IMR-90 (cell line): ENCODE measurements around the gene ACAD10. TPM values are rescaled to one million over a fixed set of nuclear protein-coding genes. Genes with fewer than 3 reads are reported as not detected.

ENCODE experiments used
- ATAC-seq: fragments of 200-7000 bp; cut with Tn5 transposase; 2 replicates; pipeline ENCODE4 v1.9.1; 2020; ENCODE audit warnings: low read depth, mild to moderate bottlenecking, moderate library complexity
- BruUV-seq: library from RNA; stranded (reverse); fragments of 400-500 nt; replicated peaks from 2 replicates; lab custom pipeline; 2021; lab: Mats Ljungman, UMichigan
- CTCF ChIA-PET: fragments of 300-600 bp; formaldehyde crosslinking; extraction: SDS; loops from one replicate; lab custom pipeline; 2021; ENCODE audit warnings: antibody characterized with exemption; lab: Yijun Ruan, JAX
- POLR2A ChIA-PET: fragments of 300-600 bp; sonication (Branson Sonifier 250); formaldehyde crosslinking; loops from one replicate; lab custom pipeline; 2022; ENCODE audit warnings: antibody characterized with exemption; ENCODE audit not compliant: unreplicated experiment; lab: Charles Lee
- DNase-seq: peaks from one replicate; pipeline ENCODE4 v3.0.0; 2013
- H2AFZ ChIP-seq: replicated peaks from 2 replicates; pipeline ENCODE3; 2013; ENCODE audit warnings: low read length, mild to moderate bottlenecking; ENCODE audit not compliant: poor library complexity
- H2AK5ac ChIP-seq: 2 replicates; pipeline ENCODE4 v1.6.1; 2013; ENCODE audit warnings: low read depth, low read length, inconsistent platforms
- H2AK9ac ChIP-seq: replicated peaks from 2 replicates; pipeline ENCODE3; 2013; ENCODE audit warnings: mild to moderate bottlenecking, low read depth, low read length, moderate library complexity; ENCODE audit not compliant: poor library complexity
- H2BK120ac ChIP-seq: 2 replicates; pipeline ENCODE4 v1.6.1; 2013; ENCODE audit warnings: low read depth, low read length, inconsistent platforms
- H2BK15ac ChIP-seq: 3 replicates; pipeline ENCODE4 v1.6.1; 2013; ENCODE audit warnings: low read depth, low read length, inconsistent platforms
- H2BK20ac ChIP-seq: 2 replicates; pipeline ENCODE4 v1.6.1; 2013; ENCODE audit warnings: low read depth, mild to moderate bottlenecking, inconsistent platforms, low read length, moderate library complexity
- H2BK5ac ChIP-seq: 2 replicates; pipeline ENCODE4 v1.6.1; 2013; ENCODE audit warnings: mild to moderate bottlenecking, low read depth, low read length, inconsistent platforms; ENCODE audit not compliant: poor library complexity, severe bottlenecking
- H3K14ac ChIP-seq: replicated peaks from 2 replicates; pipeline ENCODE4 v1.6.1; 2013; ENCODE audit warnings: low read depth, low read length, inconsistent platforms
- H3K18ac ChIP-seq: 2 replicates; pipeline ENCODE4 v1.6.1; 2013; ENCODE audit warnings: low read depth, low read length, control low read depth
- H3K23ac ChIP-seq: 2 replicates; pipeline ENCODE4 v1.6.1; 2013; ENCODE audit warnings: low read depth, low read length, inconsistent platforms
- H3K27ac ChIP-seq: 2 replicates; pipeline ENCODE4 v1.5.1; 2013; ENCODE audit warnings: mild to moderate bottlenecking, control low read depth, low read length; ENCODE audit not compliant: insufficient read depth
- H3K27me3 ChIP-seq: 2 replicates; pipeline ENCODE4 v1.6.1; 2013; ENCODE audit warnings: low read length; ENCODE audit not compliant: control insufficient read depth, insufficient read depth
- H3K36me3 ChIP-seq: 2 replicates; pipeline ENCODE4 v1.6.1; 2013; ENCODE audit warnings: low read length, mixed read lengths; ENCODE audit not compliant: control insufficient read depth, insufficient read depth
- H3K4ac ChIP-seq: 2 replicates; pipeline ENCODE4 v1.6.1; 2013; ENCODE audit warnings: low read depth, low read length, inconsistent platforms
- H3K4me1 ChIP-seq: 2 replicates; pipeline ENCODE4 v1.6.1; 2013; ENCODE audit warnings: low read length, mixed read lengths; ENCODE audit not compliant: control insufficient read depth, insufficient read depth
- H3K4me2 ChIP-seq: 2 replicates; pipeline ENCODE4 v1.6.1; 2013; ENCODE audit warnings: low read depth, mild to moderate bottlenecking, control low read depth, low read length, moderate library complexity
- H3K4me3 ChIP-seq: 2 replicates; pipeline ENCODE4 v1.5.1; 2013; ENCODE audit warnings: low read depth, mild to moderate bottlenecking, control low read depth, low read length, moderate library complexity; ENCODE audit not compliant: insufficient read depth
- H3K56ac ChIP-seq: 2 replicates; pipeline ENCODE4 v1.6.1; 2013; ENCODE audit warnings: low read length, inconsistent platforms; ENCODE audit not compliant: insufficient read depth; ENCODE audit errors: extremely low read depth
- H3K79me1 ChIP-seq, 2 experiments: 2 replicates each; pipeline ENCODE4 v1.6.1; 2013; ENCODE audit warnings: low read length in 2 of 2, inconsistent platforms in 1 of 2, low read depth in 1 of 2
- H3K9ac ChIP-seq: 2 replicates; pipeline ENCODE4 v1.6.1; 2013; ENCODE audit warnings: low read depth, low read length, control low read depth
- H3K9me1 ChIP-seq: 2 replicates; pipeline ENCODE4 v1.6.1; 2013; ENCODE audit warnings: low read length, inconsistent platforms; ENCODE audit not compliant: insufficient read depth
- H3K9me3 ChIP-seq: 2 replicates; pipeline ENCODE4 v1.6.1; 2013; ENCODE audit warnings: low read length; ENCODE audit not compliant: control insufficient read depth, insufficient read depth
- H4K20me1 ChIP-seq: 2 replicates; pipeline ENCODE4 v1.6.1; 2013; ENCODE audit warnings: low read length, inconsistent platforms; ENCODE audit not compliant: insufficient read depth
- H4K5ac ChIP-seq: 2 replicates; pipeline ENCODE4 v1.6.1; 2013; ENCODE audit warnings: mild to moderate bottlenecking, low read depth, low read length, control low read depth
- H4K8ac ChIP-seq, 2 experiments: 2 replicates each; pipeline ENCODE4 v1.6.1; 2013; ENCODE audit warnings: low read depth in 2 of 2, low read length in 2 of 2, control low read depth in 1 of 2, inconsistent platforms in 1 of 2
- H4K91ac ChIP-seq: 2 replicates; pipeline ENCODE4 v1.6.1; 2013; ENCODE audit warnings: low read depth, low read length, inconsistent platforms; ENCODE audit not compliant: insufficient read depth
- BHLHE40 ChIP-seq: fragments of 150-350 bp; IDR thresholded peaks from 2 replicates; pipeline ENCODE4 v1.6.1; 2016; ENCODE audit warnings: mild to moderate bottlenecking, low read depth, low read length
- CEBPB ChIP-seq: IDR thresholded peaks from 2 replicates; pipeline ENCODE4 v1.6.1; 2012; ENCODE audit warnings: low read depth, low read length, improper control_type of control experiment
- CHD1 ChIP-seq: IDR thresholded peaks from 2 replicates; pipeline ENCODE4 v1.6.1; 2012; ENCODE audit warnings: low read depth, low read length, improper control_type of control experiment
- CTCF ChIP-seq: conservative IDR thresholded peaks from 2 replicates; pipeline ENCODE4 v1.5.1; 2012; ENCODE audit warnings: mild to moderate bottlenecking, low read depth, low read length, improper control_type of control experiment
- ELK1 ChIP-seq: fragments of 150-350 bp; IDR thresholded peaks from 2 replicates; pipeline ENCODE4 v1.6.1; 2016; ENCODE audit warnings: low read depth, mild to moderate bottlenecking, low read length, moderate library complexity, borderline replicate concordance
- FOS ChIP-seq: fragments of 150-350 bp; IDR thresholded peaks from 2 replicates; pipeline ENCODE4 v1.6.1; 2016; ENCODE audit warnings: low read depth, low read length
- MAFK ChIP-seq: IDR thresholded peaks from 2 replicates; pipeline ENCODE4 v1.6.1; 2012; ENCODE audit warnings: low read depth, low read length, improper control_type of control experiment
- MAZ ChIP-seq: IDR thresholded peaks from 2 replicates; pipeline ENCODE4 v1.6.1; 2012; ENCODE audit warnings: low read depth, mild to moderate bottlenecking, low read length, improper control_type of control experiment, moderate library complexity, borderline replicate concordance
- MXI1 ChIP-seq: IDR thresholded peaks from 2 replicates; pipeline ENCODE4 v1.6.1; 2012; ENCODE audit warnings: low read depth, mild to moderate bottlenecking, low read length, moderate library complexity, borderline replicate concordance
- NFE2L2 ChIP-seq: fragments of 150-350 bp; IDR thresholded peaks from 2 replicates; pipeline ENCODE4 v1.6.1; 2016; ENCODE audit warnings: low read depth, mild to moderate bottlenecking, low read length
- POLR2A ChIP-seq: IDR thresholded peaks from 2 replicates; pipeline ENCODE4 v1.6.1; 2012; ENCODE audit warnings: mild to moderate bottlenecking, low read depth, low read length
- RAD21 ChIP-seq: IDR thresholded peaks from 2 replicates; pipeline ENCODE4 v1.6.1; 2012; ENCODE audit warnings: low read length, improper control_type of control experiment
- RCOR1 ChIP-seq: IDR thresholded peaks from 2 replicates; pipeline ENCODE4 v1.6.1; 2012; ENCODE audit warnings: mild to moderate bottlenecking, low read length, improper control_type of control experiment; ENCODE audit not compliant: insufficient replicate concordance
- RFX5 ChIP-seq: IDR thresholded peaks from 2 replicates; pipeline ENCODE4 v1.8.0; 2012; ENCODE audit warnings: low read depth, mild to moderate bottlenecking, low read length, moderate library complexity
- SMC3 ChIP-seq: fragments of 150-350 bp; IDR thresholded peaks from 2 replicates; pipeline ENCODE4 v1.6.1; 2016; ENCODE audit warnings: low read depth, mild to moderate bottlenecking, antibody characterized with exemption, low read length, moderate library complexity
- USF2 ChIP-seq: fragments of 150-350 bp; IDR thresholded peaks from 2 replicates; pipeline ENCODE4 v1.6.1; 2017; ENCODE audit warnings: mild to moderate bottlenecking, antibody characterized with exemption, low read length, low read depth
- WGBS, 2 experiments: methylation state at CpG; one replicate each; pipeline versions ENCODE4 v1.1.5 to v1.1.7; 2013; ENCODE audit warnings: missing lambda C conversion rate in 2 of 2; ENCODE audit not compliant: insufficient read length in 1 of 2; ENCODE audit errors: extremely low coverage in 2 of 2; 5-methylcytosine and 5-hydroxymethylcytosine counted together
- dilution Hi-C: fragments of 300-500 bp; cut with HindIII; formaldehyde crosslinking; loops from one replicate; pipeline ENCODE4 v1.14.3; 2018; ENCODE audit warnings: low sequenced_read_pairs; ENCODE audit not compliant: unreplicated experiment
- in situ Hi-C: fragments of 300-500 bp; cut with MboI; formaldehyde crosslinking; loops from 3 replicates; pipeline ENCODE4 v1.14.3; 2019; ENCODE audit warnings: low sequenced_read_pairs, inconsistent platforms, mixed read lengths
- intact Hi-C: fragments of 100-400 bp; cut with micrococcal nuclease; formaldehyde crosslinking; loops from 2 replicates; pipeline ENCODE4 v1.10.0; 2022
- polyA plus RNA-seq, 3 experiments: library from polyadenylated mRNA; depleted of rRNA; stranded (reverse); fragments of >200 nt; gene quantifications; 2 replicates each; pipeline ENCODE4 v1.2.3, GENCODE V29; 2012; ENCODE audit warnings: low replicate concordance in 1 of 3
- total RNA-seq: library from RNA; depleted of rRNA; stranded (reverse); fragments of >200 nt; gene quantifications from 2 replicates; pipeline ENCODE4 v1.2.3, GENCODE V29; 2012

Gene ACAD10
- total and polyA plus RNA-seq, 2 of the 4 experiments (the other 2 are of a cell fraction) = 12.4 to 21.0 TPM

- Histone ChIP-seq H3K14ac (no peak overlapping the region), H3K27me3 (no peaks in the 10 kb centered on the region), H2BK15ac (no peak overlapping the region), H3K4me2 (no peak overlapping the region), H2AK9ac (no peak overlapping the region), H4K91ac (no peak overlapping the region), H2BK120ac (no peak overlapping the region), H3K23ac (no peak overlapping the region), H3K9me3 (no peaks in the 10 kb centered on the region), H3K9ac (no peak overlapping the region), H2AFZ (no peak overlapping the region), H4K5ac (no peak overlapping the region), H4K8ac (no peak overlapping the region), H3K4ac (no peak overlapping the region), H3K4me3 (no peak overlapping the region), H3K36me3 (peaks cover 32% of the 10 kb centered on the region), H3K4me1 (no peaks in the 10 kb centered on the region; the same call in 1 of the 2 replicates), H2AK5ac (no peak overlapping the region), H3K9me1 (peaks cover 4% of the 10 kb centered on the region), H3K56ac (no peak overlapping the region), H2BK5ac (no peak overlapping the region), H4K20me1 (no peaks in the 10 kb centered on the region; the same call in none of the 2 replicates), H3K79me1 (peaks cover 8 to 26% of the 10 kb centered on the region in 2 experiments), H3K27ac (no peak overlapping the region), H2BK20ac (no peak overlapping the region), H3K18ac (no peak overlapping the region)
- dilution Hi-C loops (no loop called here), intact Hi-C loops (no loop called here), in situ Hi-C loops (no loop called here)
- DNase-seq = no peak
- BruUV-seq = no TSS peak
- WGBS, 2 experiments = 100% methylated on average over 2 of the region's 3 CpGs; no CpG with 5 or more reads in 1 of the 2 experiments
- TF ChIP-seq MAFK = no peak
- TF ChIP-seq BHLHE40 = no peak
- no peak for TF ChIP-seq CHD1
- no peak for TF ChIP-seq FOS
- TF ChIP-seq SMC3 = no peak
- no peak for TF ChIP-seq POLR2A
- no peak for TF ChIP-seq USF2
- TF ChIP-seq CTCF = no peak
- no peak for TF ChIP-seq MAZ
- no peak for TF ChIP-seq CEBPB
- no peak for TF ChIP-seq RCOR1
- TF ChIP-seq ELK1 = no peak
- no peak for TF ChIP-seq MXI1
- no peak for TF ChIP-seq NFE2L2
- no peak for TF ChIP-seq RFX5
- no peak for TF ChIP-seq RAD21
- no peak for ATAC-seq
- ChIA-PET CTCF (interaction anchor here (0.6 kb wide), 1 partner anchor 8 kb away, joined by 3 read pairs; no protein-coding TSS in a partner anchor), POLR2A (no interaction called here)
Measured at GRCh38 chr12:111691262-111691661, 5.4 kb downstream of the ACAD10 start.
